HEK293 (cell line): ENCODE measurements around the gene PRICKLE3.

Source experiments
- BCL11B ChIP-seq: fragments of 450-650 bp; formaldehyde crosslinking; IDR thresholded peaks from 2 replicates; pipeline ENCODE4 v1.5.1; 2016; ENCODE audit warnings: low read depth, missing biosample characterization, missing genetic modification characterization
- EGR2 ChIP-seq: fragments of 450-650 bp; formaldehyde crosslinking; IDR thresholded peaks from 2 replicates; pipeline ENCODE4 v1.5.1; 2016; ENCODE audit warnings: low read depth, missing biosample characterization, missing genetic modification characterization
- OSR2 ChIP-seq: fragments of 450-650 bp; formaldehyde crosslinking; IDR thresholded peaks from 2 replicates; pipeline ENCODE4 v1.5.1; 2016; ENCODE audit warnings: missing biosample characterization, missing genetic modification characterization
- PRDM1 ChIP-seq: fragments of 450-650 bp; formaldehyde crosslinking; IDR thresholded peaks from 2 replicates; pipeline ENCODE4; 2016; ENCODE audit warnings: missing biosample characterization, missing genetic modification characterization
- REPIN1 ChIP-seq: fragments of 450-650 bp; formaldehyde crosslinking; IDR thresholded peaks from 2 replicates; pipeline ENCODE4 v1.5.1; 2017; ENCODE audit warnings: missing biosample characterization, missing genetic modification characterization, low read depth
- SALL2 ChIP-seq: fragments of 450-650 bp; formaldehyde crosslinking; IDR thresholded peaks from 2 replicates; pipeline ENCODE4 v1.5.0; 2017; ENCODE audit warnings: missing biosample characterization, mild to moderate bottlenecking, missing genetic modification characterization, borderline replicate concordance
- SP7 ChIP-seq: fragments of 450-650 bp; formaldehyde crosslinking; IDR thresholded peaks from 2 replicates; pipeline ENCODE4 v1.5.1; 2016; ENCODE audit warnings: missing biosample characterization, missing genetic modification characterization
- YY2 ChIP-seq: fragments of 450-650 bp; formaldehyde crosslinking; IDR thresholded peaks from 2 replicates; pipeline ENCODE4 v1.5.1; 2016; ENCODE audit warnings: missing biosample characterization, missing genetic modification characterization
- ZBTB10 ChIP-seq: fragments of 450-650 bp; formaldehyde crosslinking; IDR thresholded peaks from 2 replicates; pipeline ENCODE4 v1.5.1; 2016; ENCODE audit warnings: missing biosample characterization, missing genetic modification characterization
- ZBTB7A ChIP-seq: fragments of 450-650 bp; formaldehyde crosslinking; IDR thresholded peaks from 2 replicates; pipeline ENCODE4 v1.5.1; 2016; ENCODE audit warnings: low read depth, missing biosample characterization, missing genetic modification characterization
- ZFP37 ChIP-seq: fragments of 450-650 bp; formaldehyde crosslinking; IDR thresholded peaks from 2 replicates; pipeline ENCODE4 v1.5.1; 2016; ENCODE audit warnings: missing biosample characterization, missing genetic modification characterization
- ZFP69B ChIP-seq: fragments of 450-650 bp; formaldehyde crosslinking; IDR thresholded peaks from 2 replicates; pipeline ENCODE4 v1.5.1; 2016; ENCODE audit warnings: missing biosample characterization, missing genetic modification characterization
- ZNF112 ChIP-seq: fragments of 450-650 bp; formaldehyde crosslinking; IDR thresholded peaks from 2 replicates; pipeline ENCODE4 v1.5.0; 2017; ENCODE audit warnings: missing biosample characterization, missing genetic modification characterization
- ZNF155 ChIP-seq: fragments of 450-650 bp; formaldehyde crosslinking; IDR thresholded peaks from 2 replicates; pipeline ENCODE4 v1.5.1; 2016; ENCODE audit warnings: missing biosample characterization, missing genetic modification characterization
- ZNF157 ChIP-seq: fragments of 450-650 bp; formaldehyde crosslinking; IDR thresholded peaks from 2 replicates; pipeline ENCODE4 v1.5.1; 2016; ENCODE audit warnings: missing biosample characterization, missing genetic modification characterization
- ZNF16 ChIP-seq: fragments of 450-650 bp; formaldehyde crosslinking; IDR thresholded peaks from 2 replicates; pipeline ENCODE4 v1.5.1; 2016; ENCODE audit warnings: low read depth, missing biosample characterization, missing genetic modification characterization
- ZNF174 ChIP-seq: fragments of 450-650 bp; formaldehyde crosslinking; IDR thresholded peaks from 2 replicates; pipeline ENCODE4 v1.5.0; 2017; ENCODE audit warnings: missing biosample characterization, mild to moderate bottlenecking, missing genetic modification characterization
- ZNF19 ChIP-seq: fragments of 450-650 bp; formaldehyde crosslinking; IDR thresholded peaks from 2 replicates; pipeline ENCODE4; 2016; ENCODE audit warnings: missing biosample characterization, missing genetic modification characterization, low read depth
- ZNF2 ChIP-seq: fragments of 450-650 bp; formaldehyde crosslinking; IDR thresholded peaks from 2 replicates; pipeline ENCODE4 v1.5.1; 2016; ENCODE audit warnings: missing biosample characterization, missing genetic modification characterization
- ZNF214 ChIP-seq: fragments of 450-650 bp; formaldehyde crosslinking; IDR thresholded peaks from 2 replicates; pipeline ENCODE4 v1.5.1; 2017; ENCODE audit warnings: missing biosample characterization, mild to moderate bottlenecking, missing genetic modification characterization, borderline replicate concordance
- ZNF274 ChIP-seq, 2 experiments: fragments of 200-500 bp in 1 of 2; fragments of 450-650 bp in 1 of 2; sonication (Bioruptor generic) in 1 of 2; formaldehyde crosslinking in 1 of 2; IDR thresholded peaks; 2 replicates each; pipeline versions ENCODE4 v1.5.1 to v1.6.1; 2014 to 2016; ENCODE audit warnings: borderline replicate concordance in 1 of 2, inconsistent platforms in 1 of 2, low read length in 1 of 2, missing biosample characterization in 1 of 2, missing genetic modification characterization in 1 of 2
- ZNF302 ChIP-seq: fragments of 450-650 bp; formaldehyde crosslinking; IDR thresholded peaks from 2 replicates; pipeline ENCODE4 v1.5.1; 2016; ENCODE audit warnings: missing biosample characterization, missing genetic modification characterization, low read depth
- ZNF324 ChIP-seq: fragments of 450-650 bp; formaldehyde crosslinking; IDR thresholded peaks from 2 replicates; pipeline ENCODE4 v1.5.1; 2016; ENCODE audit warnings: missing biosample characterization, missing genetic modification characterization
- ZNF404 ChIP-seq: fragments of 450-650 bp; formaldehyde crosslinking; IDR thresholded peaks from 2 replicates; pipeline ENCODE4 v1.5.1; 2017; ENCODE audit warnings: missing biosample characterization, missing genetic modification characterization
- ZNF416 ChIP-seq: fragments of 450-650 bp; formaldehyde crosslinking; IDR thresholded peaks from 2 replicates; pipeline ENCODE4 v1.5.1; 2016; ENCODE audit warnings: missing biosample characterization, missing genetic modification characterization
- ZNF488 ChIP-seq: fragments of 450-650 bp; formaldehyde crosslinking; IDR thresholded peaks from 2 replicates; pipeline ENCODE4 v1.5.1; 2016; ENCODE audit warnings: missing biosample characterization, missing genetic modification characterization
- ZNF501 ChIP-seq: fragments of 450-650 bp; formaldehyde crosslinking; IDR thresholded peaks from 2 replicates; pipeline ENCODE4 v1.5.1; 2016; ENCODE audit warnings: missing biosample characterization, missing genetic modification characterization
- ZNF560 ChIP-seq: fragments of 450-650 bp; formaldehyde crosslinking; IDR thresholded peaks from 2 replicates; pipeline ENCODE4 v1.5.1; 2017; ENCODE audit warnings: missing biosample characterization, missing genetic modification characterization, borderline replicate concordance
- ZNF624 ChIP-seq: fragments of 450-650 bp; formaldehyde crosslinking; IDR thresholded peaks from 2 replicates; pipeline ENCODE4 v1.5.1; 2017; ENCODE audit warnings: missing biosample characterization, missing genetic modification characterization
- ZNF629 ChIP-seq: fragments of 450-650 bp; formaldehyde crosslinking; IDR thresholded peaks from 2 replicates; pipeline ENCODE4 v1.5.1; 2017; ENCODE audit warnings: missing biosample characterization, missing genetic modification characterization
- ZNF660 ChIP-seq: fragments of 450-650 bp; IDR thresholded peaks from 2 replicates; pipeline ENCODE4 v1.5.1; 2018; ENCODE audit warnings: missing biosample characterization, mild to moderate bottlenecking, missing genetic modification characterization
- ZNF701 ChIP-seq: fragments of 450-650 bp; formaldehyde crosslinking; IDR thresholded peaks from 2 replicates; pipeline ENCODE4 v1.5.1; 2016; ENCODE audit warnings: missing biosample characterization, missing genetic modification characterization
- ZNF704 ChIP-seq: fragments of 450-650 bp; formaldehyde crosslinking; IDR thresholded peaks from 2 replicates; pipeline ENCODE4 v1.5.1; 2016; ENCODE audit warnings: missing biosample characterization, missing genetic modification characterization
- ZSCAN5A ChIP-seq: fragments of 450-650 bp; formaldehyde crosslinking; IDR thresholded peaks from 2 replicates; pipeline ENCODE4 v1.5.1; 2016; ENCODE audit warnings: missing biosample characterization, missing genetic modification characterization
- ZXDB ChIP-seq: fragments of 450-650 bp; formaldehyde crosslinking; IDR thresholded peaks from 2 replicates; pipeline ENCODE4 v1.5.1; 2016; ENCODE audit warnings: missing biosample characterization, missing genetic modification characterization

PRICKLE3 gene

GRCh38 chrX:49165901-49166881, 20.0 kb downstream of the PRICKLE3 start (continued):
- peak; percentile 70; the same call in 1 of the 2 replicates for TF ChIP-seq ZNF660 (tag by site-specific recombination)
- TF ChIP-seq ZNF155 (tag by site-specific recombination) = no peak
- no peak for TF ChIP-seq ZNF624
- no peak for TF ChIP-seq ZNF214
- no peak for TF ChIP-seq PRDM1 (tag by site-specific recombination)
- TF ChIP-seq SP7 = peak; percentile 85; the same call in 1 of the 2 replicates
- TF ChIP-seq ZNF416 = no peak
- peak; percentile 85 for TF ChIP-seq ZBTB10 (tag by site-specific recombination)
- TF ChIP-seq ZSCAN5A (tag by site-specific recombination) = 0 out of 2 replicates have a peak, but pooled peaks have one; percentile 55
- TF ChIP-seq ZNF112 (tag by site-specific recombination) = no peak
- no peak for TF ChIP-seq SALL2 (tag by site-specific recombination)
- peak; percentile 71; the same call in 1 of the 2 replicates for TF ChIP-seq ZXDB (tag by site-specific recombination)
- TF ChIP-seq ZNF560 = no peak
- TF ChIP-seq REPIN1 (tag by site-specific recombination) = no peak
- TF ChIP-seq OSR2 (tag by site-specific recombination) = peak; percentile 80
- no peak for TF ChIP-seq ZNF157
- 0 out of 2 replicates have a peak, but pooled peaks have one; percentile 42 for TF ChIP-seq ZNF2 (tag by site-specific recombination)
- no peak for TF ChIP-seq ZNF701 (tag by site-specific recombination)
- peak; percentile 92 for TF ChIP-seq ZNF324 (tag by site-specific recombination)
- TF ChIP-seq BCL11B = 0 out of 2 replicates have a peak, but pooled peaks have one; percentile 45
- peak; percentile 77 for TF ChIP-seq ZNF501
- TF ChIP-seq ZNF19 (tag by site-specific recombination) = no peak
- no peak for TF ChIP-seq ZNF488
- TF ChIP-seq ZNF16 = no peak
- TF ChIP-seq ZNF302 = no peak
- TF ChIP-seq ZNF174 (tag by site-specific recombination) = no peak
- TF ChIP-seq ZFP37 (tag by site-specific recombination) = peak; percentile 89; the same call in 1 of the 2 replicates
- TF ChIP-seq YY2 (tag by site-specific recombination) = no peak
- no peak for TF ChIP-seq ZNF274 (IDR thresholded peaks at IDR 0.05; ENCODE audit: low read length)
- no peak for TF ChIP-seq ZNF274 (tag by site-specific recombination; IDR thresholded peaks at IDR 0.05; ENCODE audit: borderline replicate concordance)
- TF ChIP-seq ZFP69B (tag by site-specific recombination) = peak; percentile 82
- no peak for TF ChIP-seq ZNF404 (tag by site-specific recombination)
- peak; percentile 85 for TF ChIP-seq ZNF629
- TF ChIP-seq ZBTB7A (tag by site-specific recombination) = peak; percentile 27; the same call in 1 of the 2 replicates
- TF ChIP-seq ZNF704 (tag by site-specific recombination) = no peak
- TF ChIP-seq EGR2 (tag by site-specific recombination) = 0 out of 2 replicates have a peak, but pooled peaks have one; percentile 21
